MM.1S (cell line): Measurements from ENCODE around the gene DKK3.

Experiments
- DNase-seq: peaks from one replicate; pipeline ENCODE4 v3.0.0-alpha.2; 2015
- H2AFZ ChIP-seq: fragments of 300-600 bp; sonication (generic); 2 replicates; pipeline ENCODE4 v1.6.0; 2016; ENCODE audit warnings: antibody characterized with exemption, low read length
- H3F3A ChIP-seq: fragments of 300-600 bp; sonication (generic); 2 replicates; pipeline ENCODE4 v1.6.1; 2016; ENCODE audit warnings: mild to moderate bottlenecking, antibody characterized with exemption, low read length, moderate library complexity, mixed read lengths; ENCODE audit not compliant: insufficient read depth
- H3K27ac ChIP-seq: fragments of 300-600 bp; sonication (generic); 2 replicates; pipeline ENCODE4 v1.5.1; 2016; ENCODE audit warnings: mild to moderate bottlenecking, low read length
- H3K27me3 ChIP-seq: fragments of 300-600 bp; sonication (generic); replicated peaks from 2 replicates; pipeline ENCODE4 v1.6.0; 2016; ENCODE audit warnings: low read length; ENCODE audit not compliant: insufficient read depth
- H3K36me3 ChIP-seq: fragments of 300-600 bp; sonication (generic); replicated peaks from 2 replicates; pipeline ENCODE4 v1.6.1; 2016; ENCODE audit warnings: mild to moderate bottlenecking, low read length, mixed read lengths; ENCODE audit not compliant: insufficient read depth
- H3K4me1 ChIP-seq: fragments of 300-600 bp; sonication (generic); 2 replicates; pipeline ENCODE4 v1.6.1; 2016; ENCODE audit warnings: low read length, mixed read lengths
- H3K4me2 ChIP-seq: fragments of 300-600 bp; sonication (generic); 2 replicates; pipeline ENCODE4 v1.6.0; 2016; ENCODE audit warnings: low read depth, low read length
- H3K4me3 ChIP-seq: fragments of 300-600 bp; sonication (generic); 2 replicates; pipeline ENCODE4 v1.5.1; 2016; ENCODE audit warnings: low read length, mixed read lengths
- H3K79me2 ChIP-seq: fragments of 300-600 bp; sonication (generic); 2 replicates; pipeline ENCODE4 v1.6.1; 2016; ENCODE audit warnings: mixed run types, low read length, mixed read lengths
- H3K9ac ChIP-seq: fragments of 300-600 bp; sonication (generic); 2 replicates; pipeline ENCODE4 v1.6.1; 2016; ENCODE audit warnings: low read length, mixed read lengths
- H3K9me2 ChIP-seq: fragments of 300-600 bp; sonication (generic); replicated peaks from 2 replicates; pipeline ENCODE4 v1.6.1; 2016; ENCODE audit warnings: mild to moderate bottlenecking, low read length, mixed read lengths; ENCODE audit not compliant: insufficient read depth
- H3K9me3 ChIP-seq: fragments of 300-600 bp; sonication (generic); replicated peaks from 2 replicates; pipeline ENCODE4 v1.6.1; 2016; ENCODE audit warnings: mild to moderate bottlenecking, low read length, mixed read lengths; ENCODE audit not compliant: insufficient read depth
- H4K20me1 ChIP-seq: fragments of 300-600 bp; sonication (generic); 2 replicates; pipeline ENCODE4 v1.6.1; 2016; ENCODE audit warnings: mild to moderate bottlenecking, low read length, moderate library complexity, mixed read lengths; ENCODE audit not compliant: insufficient read depth
- EZH2 ChIP-seq: fragments of 300-600 bp; sonication (generic); optimal IDR thresholded peaks from 2 replicates; pipeline ENCODE3; 2017; ENCODE audit warnings: low read depth, mild to moderate bottlenecking, antibody characterized with exemption, low read length, mixed read lengths
- EZH2phosphoT487 ChIP-seq: fragments of 300-600 bp; sonication (generic); IDR thresholded peaks from 2 replicates; pipeline ENCODE4 v1.6.1; 2018; ENCODE audit warnings: antibody characterized with exemption, low read length
- TF ChIP-seq, protein P1 (sequence below): fragments of 300-600 bp; sonication (generic); IDR thresholded peaks from 2 replicates; pipeline ENCODE4 v1.5.1; 2016; ENCODE audit warnings: antibody characterized with exemption, low read length, mixed read lengths

Gene DKK3

DNA sequence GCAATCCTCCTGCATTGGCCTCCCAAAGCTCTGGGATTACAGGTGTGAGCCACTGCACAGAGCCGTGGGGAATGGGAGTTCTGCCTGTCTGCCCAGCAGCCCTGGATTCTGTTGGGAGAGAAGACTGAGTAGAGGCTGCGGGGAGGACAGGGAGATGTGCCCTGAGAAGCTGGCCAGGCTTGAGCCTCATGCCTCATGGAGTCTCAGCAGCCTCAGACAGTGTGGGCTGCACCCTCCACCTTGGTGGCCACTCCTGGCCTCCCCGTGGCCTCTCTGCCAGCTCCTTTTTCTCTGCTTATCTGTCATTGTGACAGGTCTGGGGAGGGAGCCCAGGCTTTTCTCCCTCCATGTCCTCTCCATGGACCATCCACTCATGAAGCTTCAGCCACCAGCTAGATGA lies 43.2 kb downstream of the DKK3 start:
- no peak overlapping the region for H3K4me2 ChIP-seq
- no peaks in the 10 kb centered on the region for H3K36me3 ChIP-seq
- no peak overlapping the region for H3K27ac ChIP-seq
- TF ChIP-seq EZH2phosphoT487 (no peak), EZH2 (no peak)
- TF ChIP-seq, protein P1, sequence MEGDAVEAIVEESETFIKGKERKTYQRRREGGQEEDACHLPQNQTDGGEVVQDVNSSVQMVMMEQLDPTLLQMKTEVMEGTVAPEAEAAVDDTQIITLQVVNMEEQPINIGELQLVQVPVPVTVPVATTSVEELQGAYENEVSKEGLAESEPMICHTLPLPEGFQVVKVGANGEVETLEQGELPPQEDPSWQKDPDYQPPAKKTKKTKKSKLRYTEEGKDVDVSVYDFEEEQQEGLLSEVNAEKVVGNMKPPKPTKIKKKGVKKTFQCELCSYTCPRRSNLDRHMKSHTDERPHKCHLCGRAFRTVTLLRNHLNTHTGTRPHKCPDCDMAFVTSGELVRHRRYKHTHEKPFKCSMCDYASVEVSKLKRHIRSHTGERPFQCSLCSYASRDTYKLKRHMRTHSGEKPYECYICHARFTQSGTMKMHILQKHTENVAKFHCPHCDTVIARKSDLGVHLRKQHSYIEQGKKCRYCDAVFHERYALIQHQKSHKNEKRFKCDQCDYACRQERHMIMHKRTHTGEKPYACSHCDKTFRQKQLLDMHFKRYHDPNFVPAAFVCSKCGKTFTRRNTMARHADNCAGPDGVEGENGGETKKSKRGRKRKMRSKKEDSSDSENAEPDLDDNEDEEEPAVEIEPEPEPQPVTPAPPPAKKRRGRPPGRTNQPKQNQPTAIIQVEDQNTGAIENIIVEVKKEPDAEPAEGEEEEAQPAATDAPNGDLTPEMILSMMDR = no peak
- H3F3A ChIP-seq = peaks cover 8% of the 10 kb centered on the region; the same call in 1 of the 2 replicates
- no peaks in the 10 kb centered on the region for H3K9me3 ChIP-seq
- H3K9ac ChIP-seq = no peak overlapping the region
- H3K4me1 ChIP-seq = peaks cover 10% of the 10 kb centered on the region
- H4K20me1 ChIP-seq = no peaks in the 10 kb centered on the region
- H2AFZ ChIP-seq = no peak overlapping the region
- no peaks in the 10 kb centered on the region for H3K27me3 ChIP-seq
- H3K79me2 ChIP-seq = no peaks in the 10 kb centered on the region
- no peak overlapping the region for H3K4me3 ChIP-seq
- no peak for DNase-seq
- no peaks in the 10 kb centered on the region for H3K9me2 ChIP-seq

DNA sequence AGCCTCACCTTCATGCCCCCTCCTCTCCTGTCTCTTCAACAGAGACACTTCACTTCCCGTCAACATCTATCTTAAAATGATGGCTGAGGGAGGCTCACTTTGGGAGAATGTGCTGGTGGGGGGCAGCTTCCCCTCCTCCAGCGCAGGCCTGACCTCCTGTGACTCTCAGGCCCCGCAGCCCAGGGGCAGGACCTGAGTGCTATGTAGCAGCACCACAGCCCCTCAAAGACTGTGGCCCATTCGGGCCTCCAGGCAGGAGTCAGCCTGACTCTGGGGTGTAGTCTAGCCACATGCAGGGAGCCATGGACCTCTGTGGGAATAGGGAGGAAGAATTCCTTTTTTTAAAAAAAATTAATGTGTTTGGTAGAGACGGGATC lies 43.7 kb downstream of the DKK3 start:
- Histone ChIP-seq H3K36me3 (no peaks in the 10 kb centered on the region), H3K4me1 (peaks cover 15% of the 10 kb centered on the region), H3F3A (peaks cover 10% of the 10 kb centered on the region; the same call in 1 of the 2 replicates), H3K4me3 (no peak overlapping the region), H3K9ac (no peak overlapping the region), H3K9me3 (no peaks in the 10 kb centered on the region), H3K79me2 (no peaks in the 10 kb centered on the region), H3K27ac (no peak overlapping the region), H3K27me3 (no peaks in the 10 kb centered on the region), H4K20me1 (no peaks in the 10 kb centered on the region), H3K4me2 (no peak overlapping the region), H3K9me2 (no peaks in the 10 kb centered on the region), H2AFZ (no peak overlapping the region)
- no peak for DNase-seq
- TF ChIP-seq EZH2 = no peak
- TF ChIP-seq EZH2phosphoT487 = no peak
- TF ChIP-seq, protein P1 = no peak

DNA sequence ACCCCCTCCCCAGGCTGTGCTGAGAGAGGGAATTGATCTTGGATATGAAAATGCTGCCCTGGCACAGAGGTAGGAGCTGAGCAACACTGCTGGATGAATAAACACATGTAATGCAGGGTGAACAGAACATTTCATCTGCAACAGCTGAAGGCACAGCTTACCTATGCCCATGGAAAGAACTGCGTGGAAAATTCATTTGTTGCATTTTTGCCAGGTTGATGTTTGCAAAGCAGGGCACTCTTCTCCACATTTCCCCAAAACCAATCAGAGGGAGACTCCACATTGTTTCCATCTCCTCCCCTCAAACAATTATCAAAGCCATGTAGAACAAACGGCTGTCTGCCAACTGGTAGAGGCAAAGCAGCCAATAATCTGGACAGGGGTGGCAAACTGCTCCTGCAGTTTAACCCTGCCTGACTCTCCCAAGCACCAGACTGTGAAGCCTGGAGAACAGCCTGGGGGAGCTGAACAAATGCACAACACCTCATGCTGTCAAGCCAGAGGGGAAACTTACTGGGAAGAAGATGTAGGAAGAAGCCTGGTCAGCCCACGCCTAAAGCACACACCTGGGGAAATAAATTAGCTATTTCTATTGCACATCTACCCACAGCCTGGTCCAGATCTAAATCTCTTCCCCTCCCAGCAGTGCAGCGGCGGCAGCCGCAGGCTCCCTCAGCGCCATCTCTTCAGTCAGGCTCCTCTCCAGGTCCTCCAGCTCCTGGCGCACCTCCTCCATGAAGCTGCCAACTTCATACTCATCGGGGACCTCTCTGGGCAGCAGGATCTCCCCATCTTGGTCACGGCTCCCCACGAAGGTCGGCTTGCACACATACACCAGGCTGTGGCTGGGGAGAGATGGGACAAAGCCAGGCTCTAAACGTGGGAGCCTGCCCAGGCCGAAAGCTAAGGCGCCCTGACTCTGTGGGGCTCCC lies 44.3 kb downstream of the DKK3 start:
- no peak for TF ChIP-seq EZH2
- no peak for TF ChIP-seq EZH2phosphoT487
- TF ChIP-seq, protein P1 = no peak

More for the DNA sequence above, 44.3 kb downstream of the DKK3 start:
- Histone ChIP-seq H3K27ac (no peak overlapping the region), H3F3A (peaks cover 10% of the 10 kb centered on the region; the same call in 1 of the 2 replicates), H3K4me3 (no peak overlapping the region), H3K36me3 (no peaks in the 10 kb centered on the region), H4K20me1 (no peaks in the 10 kb centered on the region), H3K9me2 (no peaks in the 10 kb centered on the region), H2AFZ (no peak overlapping the region), H3K79me2 (no peaks in the 10 kb centered on the region), H3K9me3 (no peaks in the 10 kb centered on the region), H3K9ac (no peak overlapping the region), H3K27me3 (no peaks in the 10 kb centered on the region), H3K4me1 (peaks cover 20% of the 10 kb centered on the region), H3K4me2 (no peak overlapping the region)
- DNase-seq = no peak
